Measurements from ENCODE around the gene SLC39A13.

SLC39A13 gene

DNA sequence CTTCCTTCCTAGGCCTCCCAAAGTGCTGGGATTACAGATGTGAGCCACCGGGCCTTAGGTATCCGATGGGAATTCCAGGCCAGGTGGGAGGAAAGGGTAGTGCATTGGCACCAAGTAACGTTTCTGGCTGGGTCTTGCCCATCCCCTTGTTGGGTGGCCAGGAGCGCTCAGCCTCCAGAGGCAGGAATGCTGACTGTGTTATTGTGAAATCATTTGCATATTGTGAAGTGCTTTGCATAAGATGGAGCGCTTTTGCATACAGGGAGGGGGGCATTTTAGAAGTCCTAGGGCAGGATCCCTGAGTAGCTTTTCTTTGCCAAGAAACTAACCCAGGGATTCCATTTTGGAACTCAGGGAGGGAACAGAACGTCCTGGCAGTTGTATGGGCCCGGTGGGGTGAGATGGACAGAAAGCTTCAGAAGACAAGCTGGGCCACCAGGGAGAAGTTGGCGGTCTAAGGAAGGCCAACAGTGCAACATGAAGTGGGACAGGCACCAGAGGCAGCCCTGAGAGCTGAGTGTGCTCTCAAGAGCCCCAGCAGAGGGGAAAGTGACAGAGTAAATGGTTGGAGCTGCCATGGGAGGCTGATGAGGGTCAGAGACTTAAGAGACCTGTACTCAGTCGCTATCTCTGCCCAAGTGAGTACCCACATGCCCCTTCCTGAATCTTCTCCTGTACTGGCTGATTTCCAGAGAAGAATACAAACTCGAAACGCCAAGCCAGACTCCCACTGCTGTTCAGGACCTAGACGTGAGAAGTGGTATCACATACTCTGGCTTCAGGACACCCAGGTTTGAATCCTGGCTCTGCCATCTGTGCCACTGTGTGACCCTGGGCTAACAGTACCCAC lies 1.3 kb upstream of the SLC39A13 start:
- DNase-seq (no peak), ATAC-seq (no peak)
- Mint-ChIP-seq H3K9me3 (no peaks in the 10 kb centered on the region), H3K27me3 (no peaks in the 10 kb centered on the region), H3K27ac (peak overlapping the region; percentile 93), H3K4me3 (peak overlapping the region; percentile 86), H3K4me1 (peaks cover 21% of the 10 kb centered on the region), H3K36me3 (ENCODE audit: low read depth) (no peaks in the 10 kb centered on the region)

DNA sequence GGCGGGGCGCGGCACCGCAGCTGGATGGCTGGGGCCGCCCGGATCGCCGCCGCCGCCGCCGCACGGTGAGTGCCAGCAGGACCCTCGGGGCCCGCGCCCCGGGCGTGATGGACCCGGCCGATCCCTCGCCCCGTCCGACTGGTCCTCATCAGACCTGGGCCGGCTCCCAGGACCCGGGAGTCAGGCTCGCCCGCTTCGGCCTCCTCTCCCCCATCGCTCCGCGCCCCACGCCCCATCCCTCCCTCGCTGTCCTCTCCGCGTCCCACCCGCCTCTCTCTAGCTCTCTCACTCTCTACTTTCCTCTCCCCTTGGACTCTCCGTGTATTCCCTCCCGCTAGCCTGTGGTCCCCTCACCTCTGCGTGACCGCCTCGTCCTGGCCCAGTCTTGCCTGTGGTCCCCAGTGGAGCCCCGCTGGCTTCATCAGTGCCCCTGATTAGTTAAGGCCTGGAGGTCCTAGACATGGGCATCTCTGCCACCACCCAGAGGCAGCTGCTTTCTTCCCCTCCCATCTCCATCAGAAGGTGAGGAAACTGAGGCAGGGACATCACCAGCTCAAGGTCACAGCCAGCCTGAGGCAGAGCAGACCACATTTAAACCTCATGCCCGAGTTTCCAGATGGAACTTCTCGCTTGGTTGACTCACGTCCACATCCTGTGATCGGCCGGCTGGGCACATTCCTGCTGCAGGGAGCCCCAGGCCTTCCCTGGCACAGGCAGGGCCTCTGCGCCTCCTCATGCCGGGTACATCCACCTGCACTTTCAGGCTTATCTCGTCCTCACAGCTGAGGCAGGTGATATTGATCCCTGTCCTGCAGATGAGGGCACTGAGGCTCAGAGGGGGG lies 429 bp downstream of the SLC39A13 start:
- Mint-ChIP-seq H3K27ac (peak overlapping the region; percentile 87), H3K36me3 (ENCODE audit: low read depth) (peaks cover 2% of the 10 kb centered on the region), H3K4me1 (peaks cover 21% of the 10 kb centered on the region), H3K4me3 (peak overlapping the region; percentile 88), H3K27me3 (no peaks in the 10 kb centered on the region), H3K9me3 (no peaks in the 10 kb centered on the region)
- DNase-seq (no peak), ATAC-seq (no peak)

DNA sequence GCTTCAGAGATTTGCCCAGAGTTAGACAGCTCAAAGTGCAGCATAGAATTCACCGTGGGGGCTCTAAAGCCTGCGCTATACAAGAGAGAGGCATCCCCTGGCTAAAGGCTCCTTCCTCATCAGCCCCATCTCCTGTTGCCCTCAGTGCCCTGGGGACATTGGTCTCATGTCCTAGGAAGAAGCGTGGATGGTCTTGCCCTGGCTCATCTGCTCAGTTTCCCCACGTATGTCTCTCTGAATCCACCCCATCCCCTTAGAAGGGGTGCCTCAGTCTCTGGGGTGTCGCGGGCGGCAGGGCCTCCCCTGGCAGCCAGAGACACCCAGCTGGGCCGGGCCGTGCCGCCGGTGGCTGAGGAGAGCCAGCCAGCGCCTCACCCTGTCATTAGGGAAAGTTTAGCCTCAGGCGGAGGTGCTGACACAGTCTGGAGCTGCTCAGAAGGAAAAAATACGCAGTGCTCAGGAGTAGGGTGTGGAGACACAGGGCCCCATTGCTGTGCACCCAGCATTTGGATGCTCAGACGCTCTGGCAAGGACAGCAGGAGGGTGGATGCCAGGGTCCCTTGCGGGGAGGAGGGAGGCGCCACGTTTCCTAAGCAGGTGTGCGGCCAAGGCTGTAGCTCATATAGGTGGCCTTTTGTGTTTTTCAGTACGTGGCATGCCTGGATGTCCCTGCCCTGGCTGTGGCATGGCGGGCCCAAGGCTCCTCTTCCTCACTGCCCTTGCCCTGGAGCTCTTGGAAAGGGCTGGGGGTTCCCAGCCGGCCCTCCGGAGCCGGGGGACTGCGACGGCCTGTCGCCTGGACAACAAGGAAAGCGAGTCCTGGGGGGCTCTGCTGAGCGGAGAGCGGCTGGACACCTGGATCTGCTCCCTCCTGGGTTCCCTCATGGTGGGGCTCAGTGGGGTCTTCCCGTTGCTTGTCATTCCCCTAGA lies 1.3 kb downstream of the SLC39A13 start:
- peak overlapping the region; percentile 87 for H3K27ac Mint-ChIP-seq
- peaks cover 21% of the 10 kb centered on the region for H3K4me1 Mint-ChIP-seq
- DNase-seq: no peak
- no peak for ATAC-seq
- H3K4me3 Mint-ChIP-seq: peak overlapping the region; percentile 88
- H3K36me3 Mint-ChIP-seq (ENCODE audit: low read depth): peaks cover 2% of the 10 kb centered on the region
- H3K27me3 Mint-ChIP-seq: no peaks in the 10 kb centered on the region
- H3K9me3 Mint-ChIP-seq: no peaks in the 10 kb centered on the region

DNA sequence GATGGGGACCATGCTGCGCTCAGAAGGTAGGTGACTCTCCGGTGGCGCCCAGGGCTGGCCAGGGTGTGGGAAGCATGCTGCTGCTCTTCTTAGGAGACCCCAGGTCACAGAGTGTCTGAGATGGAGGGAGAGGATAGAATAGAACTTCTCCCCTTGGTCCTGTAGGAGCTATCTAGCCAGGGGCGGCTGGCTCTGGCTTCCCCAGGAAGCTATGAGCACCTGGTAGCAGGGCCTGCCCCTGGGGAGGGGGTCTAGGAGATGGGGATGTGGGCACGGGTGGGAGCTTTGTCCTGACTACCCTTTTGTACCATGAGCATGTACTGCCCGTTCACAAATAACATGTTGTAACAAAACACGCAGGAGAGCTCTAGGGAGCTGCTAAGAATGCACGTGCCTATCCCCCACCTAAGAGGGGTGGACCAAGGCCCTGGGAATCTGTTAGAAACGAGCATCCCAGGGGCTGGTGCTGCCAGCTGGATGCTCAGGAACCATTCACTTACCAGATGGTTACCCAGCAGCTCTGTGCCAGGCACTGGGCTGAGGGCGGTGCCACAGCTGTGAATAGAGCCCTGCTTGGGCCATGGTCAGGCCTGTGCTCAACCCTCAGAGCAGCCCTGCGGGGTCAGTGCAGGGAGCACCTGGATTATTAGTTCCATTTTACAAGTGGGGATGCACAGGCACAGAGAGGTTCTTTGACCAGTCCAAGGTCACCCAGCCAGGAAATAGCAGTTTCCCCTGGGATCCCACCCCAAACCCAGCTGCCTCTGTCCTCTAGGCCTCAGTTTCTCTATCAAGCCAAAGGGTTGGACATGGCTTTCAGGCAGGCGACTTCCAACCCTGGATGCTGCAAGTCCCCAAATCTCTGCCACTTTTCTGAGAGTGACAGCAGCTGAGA lies 2.2 kb downstream of the SLC39A13 start:
- ATAC-seq: no peak
- Mint-ChIP-seq H3K27me3 (no peaks in the 10 kb centered on the region), H3K4me3 (no peak overlapping the region), H3K4me1 (peaks cover 21% of the 10 kb centered on the region), H3K36me3 (ENCODE audit: low read depth) (peaks cover 2% of the 10 kb centered on the region), H3K27ac (no peak overlapping the region), H3K9me3 (no peaks in the 10 kb centered on the region)
- no peak for DNase-seq

DNA sequence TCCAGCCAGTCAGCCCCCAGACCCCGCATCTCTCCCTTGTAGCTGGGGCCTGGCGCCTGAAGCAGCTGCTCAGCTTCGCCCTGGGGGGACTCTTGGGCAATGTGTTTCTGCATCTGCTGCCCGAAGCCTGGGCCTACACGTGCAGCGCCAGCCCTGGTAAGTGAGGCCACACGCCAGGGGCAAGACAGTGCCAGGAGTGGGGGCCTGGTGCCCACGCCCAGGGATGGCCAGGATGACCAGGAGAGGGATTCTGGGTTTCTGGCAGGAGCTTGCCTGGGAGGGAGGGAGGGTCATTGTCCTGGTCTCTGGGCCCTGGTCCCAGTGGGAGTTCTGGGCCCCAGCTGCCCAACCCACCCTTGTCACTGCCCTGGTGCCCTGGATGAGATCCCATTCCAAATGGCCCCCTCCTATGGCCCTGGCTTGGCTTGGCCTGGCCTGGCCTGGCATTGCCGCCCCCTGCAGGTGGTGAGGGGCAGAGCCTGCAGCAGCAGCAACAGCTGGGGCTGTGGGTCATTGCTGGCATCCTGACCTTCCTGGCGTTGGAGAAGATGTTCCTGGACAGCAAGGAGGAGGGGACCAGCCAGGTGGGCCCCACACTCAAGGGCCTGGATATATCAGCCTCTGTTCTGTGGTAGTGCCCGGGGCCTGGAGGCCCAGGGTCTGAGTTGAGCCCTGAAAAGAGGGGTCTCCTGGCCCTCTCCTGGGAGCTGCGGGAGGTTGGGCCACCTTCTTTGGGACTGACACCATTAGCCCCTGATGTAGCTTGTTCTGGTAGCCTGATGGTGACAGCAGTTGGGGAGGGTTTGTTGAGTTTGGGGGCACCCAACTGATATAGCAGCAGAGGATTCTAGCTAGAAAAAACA lies 3.7 kb downstream of the SLC39A13 start:
- Mint-ChIP-seq H3K27me3 (no peaks in the 10 kb centered on the region), H3K27ac (no peak overlapping the region), H3K36me3 (ENCODE audit: low read depth) (peaks cover 4% of the 10 kb centered on the region), H3K9me3 (no peaks in the 10 kb centered on the region), H3K4me3 (no peak overlapping the region), H3K4me1 (peaks cover 16% of the 10 kb centered on the region)
- DNase-seq (peak; percentile 73), ATAC-seq (no peak)

DNA sequence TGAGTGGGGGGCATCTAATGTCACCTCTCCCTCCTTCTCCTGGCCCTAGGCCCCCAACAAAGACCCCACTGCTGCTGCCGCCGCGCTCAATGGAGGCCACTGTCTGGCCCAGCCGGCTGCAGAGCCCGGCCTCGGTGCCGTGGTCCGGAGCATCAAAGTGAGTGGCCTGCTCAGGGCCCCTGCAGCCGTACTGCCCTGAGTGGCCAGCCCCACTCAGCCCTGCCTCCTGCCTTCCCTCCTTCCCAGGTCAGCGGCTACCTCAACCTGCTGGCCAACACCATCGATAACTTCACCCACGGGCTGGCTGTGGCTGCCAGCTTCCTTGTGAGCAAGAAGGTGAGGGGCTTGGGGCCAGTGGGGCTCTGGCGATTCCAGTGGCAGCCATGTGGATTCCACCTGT lies 5.0 kb downstream of the SLC39A13 start:
- Mint-ChIP-seq H3K4me3 (no peak overlapping the region), H3K36me3 (ENCODE audit: low read depth) (peaks cover 9% of the 10 kb centered on the region)

DNA sequence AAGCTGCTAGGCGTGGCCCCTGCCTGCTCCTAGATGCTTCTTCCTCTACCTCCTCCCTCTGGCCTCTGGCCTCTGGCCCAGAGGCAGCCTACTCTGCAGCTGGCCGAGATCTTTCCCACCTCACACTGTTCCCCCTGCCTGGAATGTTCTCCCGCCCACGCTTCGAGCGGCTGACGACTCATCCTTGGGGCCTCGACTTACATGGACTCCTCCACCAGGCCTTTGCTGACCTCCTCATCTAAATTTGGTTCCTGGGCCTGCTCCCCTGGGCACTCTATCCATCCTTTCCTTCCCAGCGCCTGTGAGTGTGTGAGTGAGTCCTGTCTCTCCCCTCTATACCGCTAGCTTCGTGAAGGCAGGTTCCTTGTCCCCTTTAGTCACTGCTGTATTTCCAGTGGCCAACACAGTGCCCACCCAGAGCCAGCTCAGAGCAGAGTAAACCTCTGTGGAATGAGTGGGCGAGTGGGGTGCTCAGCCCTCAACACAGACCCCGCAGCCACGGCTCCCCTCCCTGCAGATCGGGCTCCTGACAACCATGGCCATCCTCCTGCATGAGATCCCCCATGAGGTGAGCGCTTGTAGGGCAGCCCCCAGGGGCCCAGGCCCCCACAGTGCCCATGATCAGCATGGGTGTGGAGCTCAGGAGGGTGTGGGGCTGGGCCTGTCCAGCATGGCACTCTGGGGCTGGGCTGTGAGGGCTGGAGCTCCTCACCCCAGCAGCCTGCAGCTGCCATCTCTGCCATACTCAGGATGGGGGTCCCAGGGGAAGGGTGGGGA lies 5.7 kb downstream of the SLC39A13 start:
- DNase-seq (no peak), ATAC-seq (no peak)
- Mint-ChIP-seq H3K36me3 (ENCODE audit: low read depth) (peaks cover 16% of the 10 kb centered on the region), H3K27ac (peak overlapping the region; percentile 47), H3K27me3 (no peaks in the 10 kb centered on the region), H3K4me3 (no peak overlapping the region), H3K9me3 (no peaks in the 10 kb centered on the region), H3K4me1 (peaks cover 6% of the 10 kb centered on the region)

More for the DNA sequence above, 5.0 kb downstream of the SLC39A13 start:
- Mint-ChIP-seq H3K9me3 (no peaks in the 10 kb centered on the region), H3K27me3 (no peaks in the 10 kb centered on the region), H3K27ac (no peak overlapping the region), H3K4me1 (peaks cover 8% of the 10 kb centered on the region)
- DNase-seq (no peak), ATAC-seq (no peak)

DNA sequence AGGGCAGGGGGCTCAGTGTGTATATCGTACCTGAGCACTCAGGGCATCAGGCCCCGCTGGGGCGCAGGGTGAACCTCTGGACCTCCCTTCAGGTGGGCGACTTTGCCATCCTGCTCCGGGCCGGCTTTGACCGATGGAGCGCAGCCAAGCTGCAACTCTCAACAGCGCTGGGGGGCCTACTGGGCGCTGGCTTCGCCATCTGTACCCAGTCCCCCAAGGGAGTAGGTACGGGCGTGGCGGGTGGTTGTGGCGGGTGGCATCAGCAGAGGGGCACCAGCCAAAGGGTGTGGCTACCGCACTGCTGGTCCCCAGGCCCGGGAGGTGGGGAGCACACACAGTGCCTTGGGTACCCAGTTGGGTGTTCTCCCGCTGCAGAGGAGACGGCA lies 6.3 kb downstream of the SLC39A13 start:
- ATAC-seq: no peak
- Mint-ChIP-seq H3K36me3 (ENCODE audit: low read depth) (peaks cover 19% of the 10 kb centered on the region), H3K27ac (no peak overlapping the region), H3K9me3 (no peaks in the 10 kb centered on the region), H3K27me3 (no peaks in the 10 kb centered on the region), H3K4me1 (peaks cover 2% of the 10 kb centered on the region), H3K4me3 (no peak overlapping the region)
- DNase-seq: no peak

DNA sequence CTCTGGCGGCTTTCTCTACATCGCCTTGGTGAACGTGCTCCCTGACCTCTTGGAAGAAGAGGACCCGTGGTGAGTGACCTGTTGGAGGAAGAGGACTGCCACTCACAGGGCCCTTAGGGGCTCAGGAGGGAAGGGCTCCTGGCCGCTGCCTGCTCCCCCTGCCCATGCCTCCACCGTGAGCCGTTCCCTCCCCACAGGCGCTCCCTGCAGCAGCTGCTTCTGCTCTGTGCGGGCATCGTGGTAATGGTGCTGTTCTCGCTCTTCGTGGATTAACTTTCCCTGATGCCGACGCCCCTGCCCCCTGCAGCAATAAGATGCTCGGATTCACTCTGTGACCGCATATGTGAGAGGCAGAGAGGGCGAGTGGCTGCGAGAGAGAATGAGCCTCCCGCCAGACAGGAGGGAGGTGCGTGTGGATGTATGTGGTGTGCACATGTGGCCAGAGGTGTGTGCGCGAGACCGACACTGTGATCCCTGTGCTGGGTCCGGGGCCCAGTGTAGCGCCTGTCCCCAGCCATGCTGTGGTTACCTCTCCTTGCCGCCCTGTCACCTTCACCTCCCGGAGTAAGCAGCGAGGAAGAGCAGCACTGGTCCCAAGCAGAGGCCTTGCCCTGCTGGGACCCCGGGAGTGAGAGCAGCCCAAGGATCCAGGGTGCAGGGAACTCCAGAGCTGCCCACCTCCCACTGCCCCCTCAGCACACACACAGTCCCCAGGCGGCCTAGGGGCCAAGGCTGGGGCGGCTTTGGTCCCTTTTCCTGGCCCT lies 6.9 kb downstream of the SLC39A13 start:
- no peaks in the 10 kb centered on the region for H3K4me1 Mint-ChIP-seq
- DNase-seq: no peak
- H3K27me3 Mint-ChIP-seq: no peaks in the 10 kb centered on the region
- H3K4me3 Mint-ChIP-seq: no peak overlapping the region
- no peak overlapping the region for H3K27ac Mint-ChIP-seq
- no peaks in the 10 kb centered on the region for H3K9me3 Mint-ChIP-seq
- H3K36me3 Mint-ChIP-seq (ENCODE audit: low read depth): peaks cover 25% of the 10 kb centered on the region
- ATAC-seq: no peak

DNA sequence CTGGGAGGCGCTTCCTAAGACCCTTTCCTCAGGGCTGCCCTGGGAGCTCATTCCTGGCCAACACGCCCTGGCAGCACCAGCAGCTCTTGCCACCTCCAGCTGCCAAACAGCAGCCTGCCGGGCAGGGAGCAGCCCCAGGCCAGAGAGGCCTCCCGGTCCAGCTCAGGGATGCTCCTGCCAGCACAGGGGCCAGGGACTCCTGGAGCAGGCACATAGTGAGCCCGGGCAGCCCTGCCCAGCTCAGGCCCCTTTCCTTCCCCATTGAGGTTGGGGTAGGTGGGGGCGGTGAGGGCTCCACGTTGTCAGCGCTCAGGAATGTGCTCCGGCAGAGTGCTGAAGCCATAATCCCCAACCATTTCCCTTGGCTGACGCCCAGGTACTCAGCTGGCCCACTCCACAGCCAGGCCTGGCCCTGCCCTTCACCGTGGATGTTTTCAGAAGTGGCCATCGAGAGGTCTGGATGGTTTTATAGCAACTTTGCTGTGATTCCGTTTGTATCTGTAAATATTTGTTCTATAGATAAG lies 7.6 kb downstream of the SLC39A13 start:
- DNase-seq (no peak), ATAC-seq (peak; percentile 3)
- Mint-ChIP-seq H3K4me3 (no peak overlapping the region), H3K9me3 (no peaks in the 10 kb centered on the region), H3K36me3 (ENCODE audit: low read depth) (peaks cover 29% of the 10 kb centered on the region), H3K27me3 (no peaks in the 10 kb centered on the region), H3K4me1 (no peaks in the 10 kb centered on the region), H3K27ac (no peak overlapping the region)

DNA sequence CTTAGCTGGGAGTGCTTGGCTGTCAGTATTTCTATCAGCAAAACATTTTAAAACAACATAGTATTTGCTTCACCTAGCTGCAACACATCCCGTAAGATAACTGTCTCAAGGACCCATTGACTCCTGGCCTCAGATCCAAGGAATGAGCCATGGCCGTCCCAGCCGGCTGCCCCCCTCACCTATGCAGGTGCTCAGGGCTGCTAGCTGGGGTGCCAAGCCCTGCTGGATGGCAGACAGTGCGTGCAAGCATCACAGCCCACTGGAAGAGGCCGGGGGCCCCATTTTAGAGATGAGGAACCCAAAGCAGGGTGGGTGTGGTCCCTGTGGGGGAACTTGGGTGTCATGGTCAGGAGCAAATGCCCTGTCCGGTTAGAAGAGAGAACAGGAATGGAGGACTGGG lies 9.3 kb downstream of the SLC39A13 start:
- no peak overlapping the region for H3K27ac Mint-ChIP-seq
- H3K36me3 Mint-ChIP-seq (ENCODE audit: low read depth): peaks cover 37% of the 10 kb centered on the region
- no peaks in the 10 kb centered on the region for H3K27me3 Mint-ChIP-seq
- DNase-seq (no peak), ATAC-seq (no peak)
- no peaks in the 10 kb centered on the region for H3K9me3 Mint-ChIP-seq
- H3K4me3 Mint-ChIP-seq: no peak overlapping the region
- H3K4me1 Mint-ChIP-seq: peaks cover 1% of the 10 kb centered on the region
